ENCODE results near the gene RAB29. TPM values are rescaled to one million over a fixed set of nuclear protein-coding genes. Genes with fewer than 3 reads are reported as not detected.
"Not testable (repeated sequence)": the region's sequence is repeated elsewhere in the genome, so short reads cannot be mapped to it uniquely, and the experiment has no call there.

The RAB29 gene
- polyA plus RNA-seq, 3 donors: 35.8 to 40.8 (median 37.0) TPM

- no peak for DNase-seq (ENCODE audit: extremely low read depth in 1 of 11, low read depth in 9 of 11, low spot score in 4 of 11)
These were observed 30.9 kb downstream of the RAB29 start for GRCh38 chr1:205744403-205744802.

GRCh38 chr1:205743977-205744376 is 31.3 kb downstream of the RAB29 start:
- no peak for DNase-seq (ENCODE audit: extremely low read depth in 1 of 11, low read depth in 9 of 11, low spot score in 4 of 11)

GRCh38 chr1:205741681-205742080 is 33.6 kb downstream of the RAB29 start:
- DNase-seq (ENCODE audit: extremely low read depth in 1 of 11, low read depth in 9 of 11, low spot score in 4 of 11): no peak

GRCh38 chr1:205739348-205740160 is 35.7 kb downstream of the RAB29 start:
- no peak for DNase-seq (ENCODE audit: extremely low read depth in 1 of 11, low read depth in 9 of 11, low spot score in 4 of 11)

- DNase-seq (ENCODE audit: extremely low read depth in 1 of 11, low read depth in 9 of 11, low spot score in 4 of 11): no peak
These were observed 40.1 kb downstream of the RAB29 start for GRCh38 chr1:205735218-205735617.

- DNase-seq (ENCODE audit: extremely low read depth in 1 of 11, low read depth in 9 of 11, low spot score in 4 of 11): no peak
These were observed 41.7 kb downstream of the RAB29 start for GRCh38 chr1:205733438-205734175.

GRCh38 chr1:205729945-205730610 is 45.2 kb downstream of the RAB29 start:
- DNase-seq (ENCODE audit: extremely low read depth in 1 of 11, low read depth in 9 of 11, low spot score in 4 of 11): no peak

GRCh38 chr1:205726619-205727125 is 48.6 kb downstream of the RAB29 start:
- DNase-seq (ENCODE audit: extremely low read depth in 1 of 11, low read depth in 9 of 11, low spot score in 4 of 11): no peak

GRCh38 chr1:205725514-205725913 is 49.8 kb downstream of the RAB29 start:
- DNase-seq (ENCODE audit: extremely low read depth in 1 of 11, low read depth in 9 of 11, low spot score in 4 of 11): no peak

- DNase-seq (ENCODE audit: extremely low read depth in 1 of 11, low read depth in 9 of 11, low spot score in 4 of 11): not testable (repeated sequence)
These were observed 54.5 kb downstream of the RAB29 start for GRCh38 chr1:205720740-205721139.

- DNase-seq (ENCODE audit: extremely low read depth in 1 of 11, low read depth in 9 of 11, low spot score in 4 of 11): no peak
These were observed 55.5 kb downstream of the RAB29 start for GRCh38 chr1:205719762-205720161.

GRCh38 chr1:205719015-205719414 is 56.3 kb downstream of the RAB29 start:
- DNase-seq (ENCODE audit: extremely low read depth in 1 of 11, low read depth in 9 of 11, low spot score in 4 of 11): no peak

Other genes with a start within 250 kb of the RAB29 start
- gene ELK4, start 143.5 kb downstream of the RAB29 start, polyA plus RNA-seq (ENCODE audit: insufficient read length in 3 of 3): 10 to 100 TPM; 16.0 to 25.7 (median 17.8) TPM
- gene SLC45A3, start 95.0 kb downstream of the RAB29 start, polyA plus RNA-seq (ENCODE audit: insufficient read length in 3 of 3): 10 to 100 TPM in 1 of 3 donors, 1 to 10 TPM in 2; 8.6 to 12.5 (median 8.9) TPM
- gene NUCKS1, start 25.3 kb downstream of the RAB29 start, polyA plus RNA-seq (ENCODE audit: insufficient read length in 3 of 3): 100 to 1,000 TPM; 396 to 473 (median 397) TPM
- gene SLC41A1, start 37.7 kb upstream of the RAB29 start, polyA plus RNA-seq (ENCODE audit: insufficient read length in 3 of 3): 10 to 100 TPM; 31.2 to 32.5 (median 32.1) TPM
- 1 to 10 TPM in 1 of 3 donors, under 1 TPM in 2; 0.13 to 1.6 (median 0.67) TPM for gene PM20D1, start 74.7 kb upstream of the RAB29 start, polyA plus RNA-seq (ENCODE audit: insufficient read length in 3 of 3)
- under 1 TPM; 0.23 to 0.48 (median 0.42) TPM for gene SLC26A9, start 168.0 kb upstream of the RAB29 start, polyA plus RNA-seq (ENCODE audit: insufficient read length in 3 of 3)
- gene RAB7B, start 227.9 kb upstream of the RAB29 start, polyA plus RNA-seq (ENCODE audit: insufficient read length in 3 of 3): 1 to 10 TPM; 2.2 to 3.2 (median 3.1) TPM
- under 1 TPM; 0.10 to 0.23 (median 0.22) TPM for gene CTSE, start 248.4 kb upstream of the RAB29 start, polyA plus RNA-seq (ENCODE audit: insufficient read length in 3 of 3)